WTC11 (cell line): ENCODE data around the gene MED12L. TPM values are rescaled to one million over a fixed set of nuclear protein-coding genes. Genes with fewer than 3 reads are reported as not detected.
A peak's percentile ranks its signal among the peaks of the same experiment; 100 is the strongest.

Experiments
- ATAC-seq: fragments of 200-7000 bp; cut with Tn5 transposase; 2 replicates; pipeline ENCODE4 v1.10.0; 2021; ENCODE audit warnings: mild to moderate bottlenecking, moderate library complexity
- CTCF ChIA-PET: fragments of 300-600 bp; sonication (Branson Sonifier 250); formaldehyde crosslinking; loops from one replicate; lab custom pipeline; 2021; ENCODE audit warnings: antibody characterized with exemption; lab: Charles Lee
- POLR2A ChIA-PET: fragments of 350-600 bp; sonication (Branson Sonifier 250); formaldehyde crosslinking; loops from one replicate; lab custom pipeline; 2021; ENCODE audit warnings: antibody characterized with exemption; lab: Charles Lee
- DNase-seq: peaks from one replicate; pipeline ENCODE4 v3.0.0; 2021; ENCODE audit warnings: low spot score
- H3K27ac Mint-ChIP-seq: 2 replicates; pipeline ENCODE4 v1.8.0; 2021; ENCODE audit warnings: mixed read lengths
- H3K27me3 Mint-ChIP-seq: 2 replicates; pipeline ENCODE4 v1.8.0; 2021; ENCODE audit warnings: low read depth, mild to moderate bottlenecking, moderate library complexity, mixed read lengths
- H3K36me3 Mint-ChIP-seq: 2 replicates; pipeline ENCODE4 v1.8.0; 2021; ENCODE audit warnings: mixed read lengths
- H3K4me1 Mint-ChIP-seq: 2 replicates; pipeline ENCODE4 v1.8.0; 2022; ENCODE audit warnings: mixed read lengths
- H3K4me3 Mint-ChIP-seq: 2 replicates; pipeline ENCODE4 v1.8.0; 2021; ENCODE audit warnings: mild to moderate bottlenecking, moderate library complexity, mixed read lengths
- H3K9me3 Mint-ChIP-seq: 2 replicates; pipeline ENCODE4 v1.8.0; 2021; ENCODE audit warnings: mixed read lengths
- ARID4B ChIP-seq: sonication (generic); formaldehyde crosslinking; IDR thresholded peaks from 2 replicates; pipeline ENCODE4 v1.8.0; 2023; ENCODE audit warnings: missing genetic modification reagents, mild to moderate bottlenecking, borderline replicate concordance
- ATF2 ChIP-seq: sonication (generic); formaldehyde crosslinking; IDR thresholded peaks from 2 replicates; pipeline ENCODE4 v1.8.1; 2022; ENCODE audit warnings: low read depth, missing genetic modification reagents, borderline replicate concordance
- EMX1 ChIP-seq: fragments of 250-450 bp; sonication (Bioruptor Pico); IDR thresholded peaks from 2 replicates; pipeline ENCODE4 v1.8.0; 2021; ENCODE audit warnings: mild to moderate bottlenecking
- FOXJ3 ChIP-seq: sonication (generic); formaldehyde crosslinking; IDR thresholded peaks from 2 replicates; pipeline ENCODE4 v1.9.0; 2021; ENCODE audit warnings: missing genetic modification reagents, mild to moderate bottlenecking, borderline replicate concordance
- FOXK1 ChIP-seq: sonication (generic); formaldehyde crosslinking; IDR thresholded peaks from 2 replicates; pipeline ENCODE4 v1.8.0; 2022; ENCODE audit warnings: mild to moderate bottlenecking, moderate library complexity, missing genetic modification reagents
- IRF2 ChIP-seq: sonication (generic); formaldehyde crosslinking; IDR thresholded peaks from 2 replicates; pipeline ENCODE4 v1.8.0; 2022; ENCODE audit warnings: low read depth, missing genetic modification reagents, borderline replicate concordance
- JAZF1 ChIP-seq: fragments of 250-450 bp; sonication (Bioruptor Pico); IDR thresholded peaks from 2 replicates; pipeline ENCODE4 v1.9.0; 2021; ENCODE audit warnings: moderate library complexity, mild to moderate bottlenecking, inconsistent platforms
- KAT7 ChIP-seq: sonication (generic); formaldehyde crosslinking; IDR thresholded peaks from 2 replicates; pipeline ENCODE4 v1.8.1; 2023; ENCODE audit warnings: missing genetic modification reagents, mild to moderate bottlenecking, borderline replicate concordance
- MAX ChIP-seq: sonication (generic); formaldehyde crosslinking; IDR thresholded peaks from 2 replicates; pipeline ENCODE4 v1.8.0; 2022; ENCODE audit warnings: mild to moderate bottlenecking, missing genetic modification reagents
- NFE2L1 ChIP-seq: sonication (generic); formaldehyde crosslinking; IDR thresholded peaks from 2 replicates; pipeline ENCODE4 v1.8.1; 2023; ENCODE audit warnings: missing genetic modification reagents
- PRDM15 ChIP-seq: sonication (generic); formaldehyde crosslinking; IDR thresholded peaks from 2 replicates; pipeline ENCODE4 v1.8.0; 2022; ENCODE audit warnings: missing genetic modification reagents
- TP53 ChIP-seq: sonication (generic); formaldehyde crosslinking; IDR thresholded peaks from 2 replicates; pipeline ENCODE4 v1.8.1; 2023; ENCODE audit warnings: mild to moderate bottlenecking, missing genetic modification reagents
- USF2 ChIP-seq: sonication (generic); formaldehyde crosslinking; IDR thresholded peaks from 2 replicates; pipeline ENCODE4 v1.8.1; 2023; ENCODE audit warnings: mild to moderate bottlenecking, missing genetic modification reagents, moderate library complexity
- ZNF121 ChIP-seq: sonication (generic); formaldehyde crosslinking; IDR thresholded peaks from 2 replicates; pipeline ENCODE4 v1.8.0; 2023; ENCODE audit warnings: missing genetic modification reagents
- ZNF281 ChIP-seq: sonication (generic); formaldehyde crosslinking; IDR thresholded peaks from 2 replicates; pipeline ENCODE4 v1.8.0; 2023; ENCODE audit warnings: mild to moderate bottlenecking, missing genetic modification reagents
- ZNF423 ChIP-seq: fragments of 250-450 bp; sonication (Bioruptor Pico); IDR thresholded peaks from 2 replicates; pipeline ENCODE4 v2.1.2; 2022; ENCODE audit warnings: mild to moderate bottlenecking, moderate library complexity
- ZSCAN18 ChIP-seq: fragments of 250-450 bp; sonication (Bioruptor Pico); IDR thresholded peaks from 2 replicates; pipeline ENCODE4 v2.1.2; 2022; ENCODE audit warnings: mild to moderate bottlenecking, moderate library complexity
- total RNA-seq: library from RNA; stranded (reverse); gene quantifications from 3 replicates; pipeline ENCODE4 v1.2.3, GENCODE V29; 2021

Gene MED12L
- total RNA-seq, 1 experiment from 2014 or later: 27.4 TPM

- ChIA-PET POLR2A (no interaction called here), CTCF (interaction anchor here (0.7 kb wide), 1 partner anchor 27 kb away, joined by 3 read pairs; no protein-coding TSS in a partner anchor)
- Mint-ChIP-seq H3K9me3 (no peaks in the 10 kb centered on the region), H3K27me3 (no peaks in the 10 kb centered on the region), H3K27ac (peak overlapping the region; percentile 68; the same call in 1 of the 2 replicates), H3K4me3 (no peak overlapping the region), H3K36me3 (0 out of 2 replicates have a peak, but pooled peaks cover 3% of the 10 kb centered on the region), H3K4me1 (peaks cover 42% of the 10 kb centered on the region)
- ATAC-seq: no peak
- no peak for DNase-seq
- no peak for TF ChIP-seq FOXK1
- no peak for TF ChIP-seq NFE2L1
- TF ChIP-seq ZNF281: no peak
- no peak for TF ChIP-seq FOXJ3 (CRISPR knock-in tag)
- TF ChIP-seq ATF2 (CRISPR knock-in tag): no peak
- no peak for TF ChIP-seq EMX1 (CRISPR knock-in tag)
- TF ChIP-seq ARID4B (CRISPR knock-in tag): no peak
- no peak for TF ChIP-seq JAZF1 (CRISPR knock-in tag)
- no peak for TF ChIP-seq USF2
- TF ChIP-seq TP53 (CRISPR knock-in tag): no peak
- no peak for TF ChIP-seq PRDM15 (CRISPR knock-in tag)
- no peak for TF ChIP-seq IRF2 (CRISPR knock-in tag)
- TF ChIP-seq ZNF121 (CRISPR knock-in tag): no peak
- no peak for TF ChIP-seq KAT7 (CRISPR knock-in tag)
- no peak for TF ChIP-seq ZSCAN18 (CRISPR knock-in tag)
- TF ChIP-seq ZNF423 (CRISPR knock-in tag): no peak
- no peak for TF ChIP-seq MAX (CRISPR knock-in tag)
- TF ChIP-seq, all 79 proteins: peak for 0
Observed at GRCh38 chr3:151351648-151352047, 266.2 kb downstream of the MED12L start.
